GM12875 (cell line): ENCODE data around the gene FCN2.

Experiments
- H3K4me3 ChIP-seq: one replicate; pipeline ENCODE4 v1.5.1; 2011; ENCODE audit warnings: low read depth, low read length, control low read depth
- TF ChIP-seq, protein P1 (sequence below): IDR thresholded peaks from 2 replicates; pipeline ENCODE4 v1.5.1; 2011; ENCODE audit warnings: low read depth, mild to moderate bottlenecking, control low read depth, inconsistent platforms, low read length, moderate library complexity, borderline replicate concordance; ENCODE audit not compliant: insufficient read depth

FCN2 gene

DNA sequence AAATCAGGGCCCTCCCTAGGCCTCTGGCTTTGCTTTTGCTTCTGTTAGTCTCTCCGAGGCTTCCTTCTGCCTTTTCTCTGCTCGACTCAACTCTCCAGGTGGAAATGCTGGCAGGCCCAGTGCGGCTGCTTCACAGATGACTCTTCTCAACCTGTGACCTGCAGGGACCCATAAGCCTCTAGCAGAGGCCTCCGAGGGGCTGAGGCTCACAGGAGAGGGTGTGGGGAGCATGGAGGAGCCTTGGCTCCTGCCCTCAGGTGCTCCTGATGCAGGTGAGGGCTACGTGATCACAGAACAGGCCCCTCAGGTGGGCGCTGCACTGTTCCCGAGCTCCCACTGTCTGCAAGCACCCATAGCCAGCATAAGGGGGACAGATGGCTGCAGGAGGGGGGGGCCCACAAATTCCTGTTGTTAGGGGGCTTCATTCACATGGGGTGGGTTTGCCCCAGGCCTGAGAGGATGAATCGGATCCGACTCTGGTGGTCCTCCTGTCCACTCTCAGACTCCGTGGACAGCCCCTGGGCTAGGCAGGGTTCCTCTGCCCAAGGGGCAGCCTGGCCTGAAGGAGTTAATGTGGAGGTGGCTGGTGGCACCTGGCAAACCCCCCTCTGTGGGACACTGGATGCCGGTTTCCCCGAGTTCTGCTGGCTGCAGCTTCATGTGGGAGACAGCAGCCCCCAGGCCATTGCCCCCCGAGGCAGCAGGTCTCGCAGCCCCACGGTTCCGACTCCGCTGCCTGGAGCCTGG, 10.9 kb upstream of the FCN2 start:
- no peak overlapping the region for H3K4me3 ChIP-seq
- TF ChIP-seq, protein P1, sequence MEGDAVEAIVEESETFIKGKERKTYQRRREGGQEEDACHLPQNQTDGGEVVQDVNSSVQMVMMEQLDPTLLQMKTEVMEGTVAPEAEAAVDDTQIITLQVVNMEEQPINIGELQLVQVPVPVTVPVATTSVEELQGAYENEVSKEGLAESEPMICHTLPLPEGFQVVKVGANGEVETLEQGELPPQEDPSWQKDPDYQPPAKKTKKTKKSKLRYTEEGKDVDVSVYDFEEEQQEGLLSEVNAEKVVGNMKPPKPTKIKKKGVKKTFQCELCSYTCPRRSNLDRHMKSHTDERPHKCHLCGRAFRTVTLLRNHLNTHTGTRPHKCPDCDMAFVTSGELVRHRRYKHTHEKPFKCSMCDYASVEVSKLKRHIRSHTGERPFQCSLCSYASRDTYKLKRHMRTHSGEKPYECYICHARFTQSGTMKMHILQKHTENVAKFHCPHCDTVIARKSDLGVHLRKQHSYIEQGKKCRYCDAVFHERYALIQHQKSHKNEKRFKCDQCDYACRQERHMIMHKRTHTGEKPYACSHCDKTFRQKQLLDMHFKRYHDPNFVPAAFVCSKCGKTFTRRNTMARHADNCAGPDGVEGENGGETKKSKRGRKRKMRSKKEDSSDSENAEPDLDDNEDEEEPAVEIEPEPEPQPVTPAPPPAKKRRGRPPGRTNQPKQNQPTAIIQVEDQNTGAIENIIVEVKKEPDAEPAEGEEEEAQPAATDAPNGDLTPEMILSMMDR: no peak

DNA sequence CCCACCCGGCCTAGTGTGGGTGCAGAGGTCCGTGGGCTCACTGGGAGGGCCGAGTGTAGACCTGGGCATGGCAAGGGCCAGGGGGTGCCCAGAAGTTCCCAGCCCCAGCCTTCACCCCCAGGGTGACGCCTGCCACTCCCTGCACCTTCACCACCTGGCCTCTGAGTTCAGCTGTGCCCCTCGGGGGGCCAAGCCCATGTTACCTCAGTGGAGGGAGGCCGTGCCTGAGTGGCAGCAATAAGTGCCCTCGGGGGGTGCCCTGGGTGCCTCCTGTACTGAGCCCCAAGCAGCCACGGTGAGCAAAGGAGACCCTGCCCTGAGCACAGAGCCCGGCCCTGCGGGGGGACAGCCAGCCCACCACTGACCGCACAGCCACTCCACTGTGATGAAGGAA, 10.3 kb upstream of the FCN2 start:
- TF ChIP-seq, protein P1: no peak
- H3K4me3 ChIP-seq: no peak overlapping the region

DNA sequence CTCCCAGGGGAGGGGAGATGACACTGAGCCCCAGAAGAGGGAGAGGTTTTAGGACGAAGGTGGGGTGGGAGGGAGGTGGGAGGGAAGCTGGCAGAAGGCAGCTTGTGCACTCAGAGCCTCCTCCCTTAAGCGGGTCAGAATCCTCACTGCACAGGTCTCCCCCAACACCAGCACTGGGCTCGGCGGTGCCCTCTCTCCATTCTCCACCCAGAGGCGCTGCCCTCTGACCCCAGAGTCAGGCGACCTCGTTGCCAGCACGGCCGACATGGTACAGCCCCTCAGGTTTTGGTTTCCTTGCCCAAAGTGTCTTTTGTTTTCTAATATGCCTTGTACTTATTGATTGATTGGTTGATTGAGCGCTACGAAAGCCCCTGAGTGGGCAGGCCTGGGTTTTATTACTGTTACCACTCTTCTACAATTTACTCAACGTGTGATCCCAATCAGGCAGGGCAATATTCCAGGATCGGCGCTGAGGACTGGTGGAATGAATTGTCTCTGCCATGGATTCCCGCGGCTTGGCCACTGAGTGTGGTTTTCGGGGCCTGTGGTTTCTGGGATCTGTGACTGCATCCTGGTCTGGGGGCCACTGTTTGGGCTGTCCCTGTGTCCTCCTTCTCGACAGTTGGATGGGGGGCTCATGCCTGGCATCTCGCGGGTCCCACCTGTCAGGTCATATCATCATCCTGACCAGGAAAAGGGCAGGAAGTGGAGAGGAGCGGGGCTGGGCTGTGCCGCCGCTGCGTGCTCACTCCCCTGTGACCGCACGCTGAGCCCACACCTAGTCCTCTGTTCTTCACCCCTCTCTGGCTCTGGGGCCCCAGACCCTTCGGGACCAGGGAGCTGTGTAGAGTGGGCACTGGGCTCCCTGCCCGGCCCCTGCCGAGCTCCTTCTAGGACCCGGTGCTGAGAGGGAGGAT, 9.6 kb upstream of the FCN2 start:
- TF ChIP-seq, protein P1: no peak
- no peak overlapping the region for H3K4me3 ChIP-seq

DNA sequence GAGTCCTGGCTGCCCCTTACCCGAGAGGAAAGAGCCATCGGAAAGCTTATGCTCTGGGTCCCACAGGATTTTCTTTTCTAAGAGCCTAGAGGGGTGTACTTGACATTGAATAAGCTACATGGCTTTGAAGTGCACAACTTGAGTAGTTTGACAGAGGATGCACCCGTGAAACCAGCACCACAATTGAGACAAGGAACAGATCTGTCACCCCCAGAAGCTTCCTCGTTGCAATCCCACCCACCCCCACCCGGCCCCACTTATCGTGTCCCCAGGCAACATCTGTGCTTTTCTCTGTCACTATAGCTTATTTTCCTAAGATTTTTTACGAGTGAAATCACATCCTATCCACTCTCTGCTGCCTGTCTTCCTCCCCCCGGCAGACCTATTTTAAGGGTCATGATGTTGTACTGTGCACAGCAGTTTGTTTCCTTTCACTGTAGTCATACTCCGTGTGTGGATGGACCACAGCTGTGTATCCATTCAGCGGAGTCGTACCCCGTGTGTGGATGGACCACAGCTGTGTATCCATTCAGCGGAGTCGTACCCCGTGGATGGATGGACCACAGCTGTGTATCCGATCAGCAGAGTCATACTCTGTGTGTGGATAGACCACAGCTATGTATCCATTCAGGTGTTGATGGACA, 8.8 kb upstream of the FCN2 start:
- H3K4me3 ChIP-seq: no peak overlapping the region
- TF ChIP-seq, protein P1: no peak

DNA sequence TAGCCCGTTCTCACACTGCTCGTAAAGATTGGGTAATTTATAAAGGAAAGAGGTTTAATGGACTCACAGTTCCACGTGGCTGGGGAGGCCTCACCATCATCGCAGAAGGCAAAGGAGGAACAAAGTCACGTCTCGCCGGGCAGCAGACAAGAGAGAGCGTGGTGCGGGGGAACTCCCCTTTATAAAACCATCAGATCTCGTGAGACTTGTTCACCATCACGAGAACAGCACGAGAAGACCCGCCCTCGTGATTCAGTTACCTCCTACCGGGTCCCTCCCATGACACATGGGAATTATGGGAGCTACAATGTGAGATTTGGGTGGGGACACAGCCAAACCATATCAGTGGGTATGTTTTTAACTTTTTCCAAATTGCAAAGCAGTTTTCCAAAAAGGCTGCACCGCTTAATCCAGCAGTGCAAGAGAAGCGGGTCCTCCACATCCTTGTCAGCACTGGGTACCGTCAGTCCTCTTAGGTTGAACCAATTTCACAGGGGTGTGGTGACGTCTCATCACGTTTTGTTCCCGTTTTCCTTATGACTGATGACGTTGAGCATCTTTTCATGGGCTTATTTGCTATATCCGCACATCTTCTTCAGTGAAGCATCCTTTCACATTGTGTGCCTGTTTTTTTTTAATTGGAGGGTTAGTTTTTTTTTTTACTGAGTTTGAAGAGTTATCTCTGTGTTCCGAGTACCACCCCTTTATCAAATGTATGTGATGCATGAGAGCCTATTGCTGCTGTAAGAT, 8.0 kb upstream of the FCN2 start:
- TF ChIP-seq, protein P1: no peak
- H3K4me3 ChIP-seq: no peak overlapping the region

DNA sequence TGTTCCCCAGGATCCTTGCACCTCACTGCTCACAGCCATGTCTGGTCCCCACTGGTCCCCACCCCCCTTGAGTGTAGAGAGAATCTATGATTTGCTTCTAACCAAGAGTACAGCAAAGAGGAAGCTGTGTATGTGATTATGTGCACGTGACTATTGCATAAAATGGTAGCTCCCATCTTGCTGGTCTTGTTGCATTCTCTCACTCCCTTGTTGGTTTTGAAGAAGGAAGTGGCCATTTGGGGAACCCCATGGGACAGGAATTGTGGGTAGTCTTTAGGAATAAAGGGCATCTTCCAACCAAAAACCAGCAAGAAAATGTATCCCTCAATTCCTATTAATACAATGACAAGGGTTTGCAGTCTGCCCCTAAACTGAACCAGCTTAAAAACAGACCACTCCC, 5.2 kb upstream of the FCN2 start:
- TF ChIP-seq, protein P1: no peak
- no peak overlapping the region for H3K4me3 ChIP-seq
